Smooth muscle cell (in vitro differentiated cells): Measurements from ENCODE around the gene GAPVD1. TPM values are rescaled to one million over a fixed set of nuclear protein-coding genes. Genes with fewer than 3 reads are reported as not detected.
"Not testable (repeated sequence)": the region's sequence is repeated elsewhere in the genome, so short reads cannot be mapped to it uniquely, and the experiment has no call there.

Source experiments
- DNase-seq: peaks from one replicate; lab custom pipeline; 2025; ENCODE audit not compliant: unreplicated experiment; lab: John Stamatoyannopoulos, UW
- H2AFZ ChIP-seq: fragments of 200-600 bp; sonication (generic); 2 replicates; pipeline ENCODE4 v1.6.0; 2016; ENCODE audit warnings: antibody characterized with exemption, low read depth, mild to moderate bottlenecking
- H3F3A ChIP-seq: fragments of 200-600 bp; sonication (generic); 2 replicates; pipeline ENCODE4 v1.6.0; 2017; ENCODE audit warnings: antibody characterized with exemption, low read depth
- H3K27ac ChIP-seq: fragments of 200-600 bp; sonication (generic); 2 replicates; pipeline ENCODE4 v1.5.1; 2016; ENCODE audit warnings: low read depth, mild to moderate bottlenecking
- H3K27me3 ChIP-seq: fragments of 200-600 bp; sonication (generic); 2 replicates; pipeline ENCODE4 v1.6.1; 2016; ENCODE audit warnings: low read depth, mild to moderate bottlenecking
- H3K36me3 ChIP-seq: fragments of 200-600 bp; sonication (generic); 2 replicates; pipeline ENCODE4 v1.5.1; 2016; ENCODE audit warnings: low read depth
- H3K4me1 ChIP-seq: fragments of 200-600 bp; sonication (generic); 2 replicates; pipeline ENCODE4 v1.5.1; 2016; ENCODE audit warnings: low read depth
- H3K4me2 ChIP-seq: fragments of 200-600 bp; sonication (generic); 2 replicates; pipeline ENCODE4 v1.6.0; 2016; ENCODE audit warnings: mild to moderate bottlenecking
- H3K4me3 ChIP-seq: fragments of 200-600 bp; sonication (generic); 2 replicates; pipeline ENCODE4 v1.5.1; 2016; ENCODE audit warnings: mild to moderate bottlenecking
- H3K79me2 ChIP-seq: fragments of 200-600 bp; sonication (generic); 2 replicates; pipeline ENCODE4 v1.6.0; 2016; ENCODE audit warnings: low read depth, mild to moderate bottlenecking
- H3K9ac ChIP-seq: fragments of 200-600 bp; sonication (generic); 2 replicates; pipeline ENCODE4 v1.6.0; 2016; ENCODE audit warnings: low read depth
- H3K9me3 ChIP-seq: fragments of 200-600 bp; sonication (generic); replicated peaks from 2 replicates; pipeline ENCODE4 v1.5.1; 2016; ENCODE audit warnings: low read depth
- H4K20me1 ChIP-seq: fragments of 200-600 bp; sonication (generic); 2 replicates; pipeline ENCODE4 v1.6.0; 2016; ENCODE audit warnings: low read depth
- WGBS: methylation state at CpG from one replicate; pipeline ENCODE4 v1.1.7; 2016; ENCODE audit warnings: low lambda C conversion rate; 5-methylcytosine and 5-hydroxymethylcytosine counted together
- polyA plus RNA-seq: library from polyadenylated mRNA; unstranded; fragments of >200 nt; fragmentation: Nextera tagmentation; extraction: Ambion mirVana; gene quantifications from 2 replicates; pipeline ENCODE4 v1.2.1, GENCODE V29; 2016
- total RNA-seq: library from RNA; depleted of rRNA; stranded (reverse); fragments of >200 nt; gene quantifications from 2 replicates; pipeline ENCODE4 v1.2.3, GENCODE V29; 2014
- TF ChIP-seq, protein P1 (sequence below): fragments of 200-600 bp; sonication (generic); IDR thresholded peaks from 2 replicates; pipeline ENCODE4 v1.5.1; 2017; ENCODE audit warnings: borderline replicate concordance, mild to moderate bottlenecking, antibody characterized with exemption; ENCODE audit not compliant: insufficient read depth, poor library complexity, severe bottlenecking

The GAPVD1 gene
- total and polyA plus RNA-seq, 2 experiments from 2014 or later: 22.3 to 56.4 TPM

DNA sequence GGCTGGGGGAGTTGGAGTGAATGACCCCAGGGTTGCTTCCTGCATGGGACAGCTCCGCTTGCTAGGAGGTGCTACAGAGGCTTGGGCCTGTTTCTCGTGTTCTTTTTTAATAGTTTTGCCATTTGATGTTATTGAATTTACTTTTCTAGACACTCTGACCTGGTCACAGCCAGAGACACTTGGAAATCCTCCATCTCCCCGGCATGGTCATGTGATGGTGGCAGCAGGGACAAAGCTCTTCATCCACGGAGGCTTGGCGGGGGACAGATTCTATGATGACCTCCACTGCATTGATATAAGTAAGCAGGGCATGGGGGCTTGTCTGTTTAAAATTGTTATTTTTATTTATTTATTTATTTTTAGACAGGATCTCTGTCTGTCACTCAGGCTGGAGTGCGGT lies 33.9 kb upstream of the GAPVD1 start:
- Histone ChIP-seq H4K20me1 (no peaks in the 10 kb centered on the region), H2AFZ (no peak overlapping the region), H3K27me3 (no peaks in the 10 kb centered on the region), H3K4me1 (no peaks in the 10 kb centered on the region), H3K4me2 (no peak overlapping the region), H3K4me3 (no peak overlapping the region), H3K79me2 (no peaks in the 10 kb centered on the region), H3K9me3 (no peaks in the 10 kb centered on the region), H3K9ac (no peak overlapping the region), H3K36me3 (peaks cover 3% of the 10 kb centered on the region), H3K27ac (no peak overlapping the region), H3F3A (no peaks in the 10 kb centered on the region)
- WGBS: 95% methylated on average over 6 of the region's 6 CpGs
- TF ChIP-seq, protein P1, sequence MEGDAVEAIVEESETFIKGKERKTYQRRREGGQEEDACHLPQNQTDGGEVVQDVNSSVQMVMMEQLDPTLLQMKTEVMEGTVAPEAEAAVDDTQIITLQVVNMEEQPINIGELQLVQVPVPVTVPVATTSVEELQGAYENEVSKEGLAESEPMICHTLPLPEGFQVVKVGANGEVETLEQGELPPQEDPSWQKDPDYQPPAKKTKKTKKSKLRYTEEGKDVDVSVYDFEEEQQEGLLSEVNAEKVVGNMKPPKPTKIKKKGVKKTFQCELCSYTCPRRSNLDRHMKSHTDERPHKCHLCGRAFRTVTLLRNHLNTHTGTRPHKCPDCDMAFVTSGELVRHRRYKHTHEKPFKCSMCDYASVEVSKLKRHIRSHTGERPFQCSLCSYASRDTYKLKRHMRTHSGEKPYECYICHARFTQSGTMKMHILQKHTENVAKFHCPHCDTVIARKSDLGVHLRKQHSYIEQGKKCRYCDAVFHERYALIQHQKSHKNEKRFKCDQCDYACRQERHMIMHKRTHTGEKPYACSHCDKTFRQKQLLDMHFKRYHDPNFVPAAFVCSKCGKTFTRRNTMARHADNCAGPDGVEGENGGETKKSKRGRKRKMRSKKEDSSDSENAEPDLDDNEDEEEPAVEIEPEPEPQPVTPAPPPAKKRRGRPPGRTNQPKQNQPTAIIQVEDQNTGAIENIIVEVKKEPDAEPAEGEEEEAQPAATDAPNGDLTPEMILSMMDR: no peak
- no peak for DNase-seq

DNA sequence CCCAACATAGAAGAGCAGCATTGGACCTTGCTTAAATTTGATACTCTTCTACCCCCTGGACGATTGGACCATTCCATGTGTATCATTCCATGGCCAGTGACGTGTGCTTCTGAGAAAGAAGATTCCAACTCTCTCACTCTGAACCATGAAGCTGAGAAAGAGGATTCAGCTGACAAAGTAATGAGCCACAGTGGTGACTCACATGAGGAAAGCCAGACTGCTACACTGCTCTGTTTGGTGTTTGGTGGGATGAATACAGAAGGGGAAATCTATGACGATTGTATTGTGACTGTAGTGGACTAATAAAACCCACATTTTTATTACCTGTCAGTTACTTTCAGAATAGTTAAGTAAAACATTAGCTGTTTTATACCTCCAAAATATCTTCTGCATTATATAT lies 27.9 kb upstream of the GAPVD1 start:
- no peak overlapping the region for H3K9ac ChIP-seq
- DNase-seq: no peak
- no peak overlapping the region for H3K4me2 ChIP-seq
- no peaks in the 10 kb centered on the region for H3K27me3 ChIP-seq
- H3K4me3 ChIP-seq: no peak overlapping the region
- H3K79me2 ChIP-seq: peaks cover 36% of the 10 kb centered on the region
- H3K9me3 ChIP-seq: no peaks in the 10 kb centered on the region
- H3K4me1 ChIP-seq: peaks cover 25% of the 10 kb centered on the region
- H3F3A ChIP-seq: peaks cover 34% of the 10 kb centered on the region
- WGBS: 1% methylated on average over 3 of the region's 3 CpGs
- TF ChIP-seq, protein P1: no peak
- no peak overlapping the region for H2AFZ ChIP-seq
- peaks cover 47% of the 10 kb centered on the region for H4K20me1 ChIP-seq
- peaks cover 21% of the 10 kb centered on the region for H3K36me3 ChIP-seq
- peak overlapping the region; percentile 97 for H3K27ac ChIP-seq

- H3K4me1 ChIP-seq: peaks cover 29% of the 10 kb centered on the region
- peaks cover 24% of the 10 kb centered on the region for H3K36me3 ChIP-seq
- H3K4me2 ChIP-seq: not testable (repeated sequence)
These were observed 27.5 kb upstream of the GAPVD1 start for GRCh38 chr9:125234099-125234498.

GRCh38 chr9:125235804-125236519 lies 25.7 kb upstream of the GAPVD1 start:
- H2AFZ ChIP-seq: no peak overlapping the region
- DNase-seq: no peak
- peaks cover 41% of the 10 kb centered on the region for H3K4me1 ChIP-seq
- 82% methylated on average over 5 of the region's 5 CpGs for WGBS
- peak overlapping the region; percentile 98 for H3K4me3 ChIP-seq
- no peaks in the 10 kb centered on the region for H3K9me3 ChIP-seq
- H3K4me2 ChIP-seq: peak overlapping the region; percentile 93
- H3K27me3 ChIP-seq: no peaks in the 10 kb centered on the region
- H3K27ac ChIP-seq: peak overlapping the region; percentile 97
- TF ChIP-seq, protein P1: no peak
- H3K9ac ChIP-seq: peak overlapping the region; percentile 27
- peaks cover 70% of the 10 kb centered on the region for H4K20me1 ChIP-seq
- peaks cover 59% of the 10 kb centered on the region for H3K79me2 ChIP-seq
- peaks cover 42% of the 10 kb centered on the region for H3F3A ChIP-seq
- peaks cover 24% of the 10 kb centered on the region for H3K36me3 ChIP-seq

More at GRCh38 chr9:125234099-125234498, 27.5 kb upstream of the GAPVD1 start:
- Histone ChIP-seq H3K27ac (peak overlapping the region; percentile 97), H4K20me1 (peaks cover 51% of the 10 kb centered on the region), H3F3A (peaks cover 34% of the 10 kb centered on the region), H3K79me2 (peaks cover 40% of the 10 kb centered on the region), H3K9ac (peak overlapping the region; percentile 6)
- not testable (repeated sequence) for H3K4me3 ChIP-seq, H3K9me3 ChIP-seq, H3K27me3 ChIP-seq, DNase-seq, H2AFZ ChIP-seq
- 86% methylated on average over 8 of the region's 8 CpGs for WGBS

DNA sequence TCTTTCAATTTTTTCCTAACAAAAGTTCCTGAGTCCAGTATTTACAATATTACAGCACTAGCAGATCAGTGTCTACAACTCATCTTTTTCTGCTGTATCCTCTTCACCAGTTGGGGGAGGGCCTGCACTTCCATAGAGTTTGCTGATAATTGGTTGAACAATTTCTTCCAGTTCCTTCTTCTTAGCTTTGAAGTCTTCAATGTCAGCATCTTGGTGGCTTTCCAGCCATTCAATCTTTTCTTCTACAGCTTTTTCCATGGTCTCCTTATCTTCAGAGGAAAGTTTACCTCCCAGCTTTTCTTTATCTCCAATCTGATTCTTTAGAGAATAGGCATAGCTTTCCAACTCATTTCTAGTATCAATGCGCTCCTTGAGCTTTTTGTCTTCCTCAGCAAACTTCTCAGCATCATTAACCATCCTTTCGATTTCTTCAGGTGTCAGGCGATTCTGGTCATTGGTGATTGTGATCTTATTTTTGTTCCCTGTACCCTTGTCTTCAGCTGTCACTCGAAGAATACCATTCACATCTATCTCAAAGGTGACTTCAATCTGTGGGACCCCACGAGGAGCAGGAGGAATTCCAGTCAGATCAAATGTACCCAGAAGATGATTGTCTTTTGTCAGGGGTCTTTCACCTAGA lies 25.0 kb upstream of the GAPVD1 start:
- peak overlapping the region; percentile 98 for H3K4me3 ChIP-seq

More for the DNA sequence above, 25.0 kb upstream of the GAPVD1 start:
- Histone ChIP-seq H3K36me3 (peaks cover 24% of the 10 kb centered on the region), H3K27ac (peak overlapping the region; percentile 97), H4K20me1 (peaks cover 71% of the 10 kb centered on the region), H3K4me2 (peak overlapping the region; percentile 93), H3K79me2 (peaks cover 60% of the 10 kb centered on the region), H3K9ac (peak overlapping the region; percentile 99), H3F3A (peaks cover 42% of the 10 kb centered on the region), H3K4me1 (peaks cover 41% of the 10 kb centered on the region)
- DNase-seq, H3K27me3 ChIP-seq, H3K9me3 ChIP-seq, H2AFZ ChIP-seq: not testable (repeated sequence)
- 90% methylated on average over 5 of the region's 5 CpGs for WGBS
